WTC11 (cell line): Measurements from ENCODE around the gene SOD1.

Experiments used
- SOX15 ChIP-seq: fragments of 250-450 bp; sonication (Bioruptor Pico); IDR thresholded peaks from 2 replicates; pipeline ENCODE4 v1.9.0; 2021; ENCODE audit warnings: mild to moderate bottlenecking
- SP1 ChIP-seq: sonication (generic); formaldehyde crosslinking; conservative IDR thresholded peaks from 2 replicates; pipeline ENCODE4 v1.8.1; 2022; ENCODE audit warnings: missing genetic modification reagents
- TF ChIP-seq, protein P1 (sequence below): sonication (generic); formaldehyde crosslinking; IDR thresholded peaks from 2 replicates; pipeline ENCODE4 v1.8.1; 2023; ENCODE audit warnings: mild to moderate bottlenecking, missing genetic modification reagents, moderate library complexity
- TF ChIP-seq, protein P2 (sequence below): sonication (generic); formaldehyde crosslinking; IDR thresholded peaks from 2 replicates; pipeline ENCODE4 v1.8.1; 2023; ENCODE audit warnings: mild to moderate bottlenecking, missing genetic modification reagents
- TF ChIP-seq, protein P3 (sequence below): sonication (generic); formaldehyde crosslinking; IDR thresholded peaks from 2 replicates; pipeline ENCODE4 v1.8.1; 2022; ENCODE audit warnings: low read depth, missing genetic modification reagents, borderline replicate concordance
- TF ChIP-seq, protein P4 (sequence below): fragments of 200-600 bp; IDR thresholded peaks from 2 replicates; pipeline ENCODE4 v1.8.0; 2022; ENCODE audit warnings: antibody characterized with exemption
- TF ChIP-seq, protein P5 (sequence below): sonication (generic); formaldehyde crosslinking; IDR thresholded peaks from 2 replicates; pipeline ENCODE4 v1.8.0; 2022; ENCODE audit warnings: mild to moderate bottlenecking, missing genetic modification reagents

DNA sequence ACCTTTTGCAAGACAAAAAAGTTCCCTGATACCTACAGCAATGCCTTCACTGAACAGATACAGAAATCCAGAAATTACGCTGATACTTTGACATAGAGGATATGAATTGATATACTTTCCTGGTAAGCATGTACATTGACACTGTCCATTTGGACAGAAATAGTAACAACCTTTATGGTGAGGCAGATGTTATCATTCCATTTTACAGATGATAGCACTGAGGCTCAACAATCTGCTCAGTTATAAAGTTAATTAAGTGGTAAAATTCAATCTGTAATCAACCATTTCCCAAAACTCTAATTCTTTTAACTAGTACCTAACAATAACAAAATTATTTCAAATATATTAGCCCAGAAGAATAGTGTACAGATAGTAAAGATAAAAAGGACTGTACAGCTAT, 51.8 kb downstream of the SOD1 start:
- TF ChIP-seq, protein P1, sequence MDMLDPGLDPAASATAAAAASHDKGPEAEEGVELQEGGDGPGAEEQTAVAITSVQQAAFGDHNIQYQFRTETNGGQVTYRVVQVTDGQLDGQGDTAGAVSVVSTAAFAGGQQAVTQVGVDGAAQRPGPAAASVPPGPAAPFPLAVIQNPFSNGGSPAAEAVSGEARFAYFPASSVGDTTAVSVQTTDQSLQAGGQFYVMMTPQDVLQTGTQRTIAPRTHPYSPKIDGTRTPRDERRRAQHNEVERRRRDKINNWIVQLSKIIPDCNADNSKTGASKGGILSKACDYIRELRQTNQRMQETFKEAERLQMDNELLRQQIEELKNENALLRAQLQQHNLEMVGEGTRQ (CRISPR knock-in tag): no peak
- TF ChIP-seq, protein P2, sequence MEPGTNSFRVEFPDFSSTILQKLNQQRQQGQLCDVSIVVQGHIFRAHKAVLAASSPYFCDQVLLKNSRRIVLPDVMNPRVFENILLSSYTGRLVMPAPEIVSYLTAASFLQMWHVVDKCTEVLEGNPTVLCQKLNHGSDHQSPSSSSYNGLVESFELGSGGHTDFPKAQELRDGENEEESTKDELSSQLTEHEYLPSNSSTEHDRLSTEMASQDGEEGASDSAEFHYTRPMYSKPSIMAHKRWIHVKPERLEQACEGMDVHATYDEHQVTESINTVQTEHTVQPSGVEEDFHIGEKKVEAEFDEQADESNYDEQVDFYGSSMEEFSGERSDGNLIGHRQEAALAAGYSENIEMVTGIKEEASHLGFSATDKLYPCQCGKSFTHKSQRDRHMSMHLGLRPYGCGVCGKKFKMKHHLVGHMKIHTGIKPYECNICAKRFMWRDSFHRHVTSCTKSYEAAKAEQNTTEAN: no peak
- TF ChIP-seq, protein P3, sequence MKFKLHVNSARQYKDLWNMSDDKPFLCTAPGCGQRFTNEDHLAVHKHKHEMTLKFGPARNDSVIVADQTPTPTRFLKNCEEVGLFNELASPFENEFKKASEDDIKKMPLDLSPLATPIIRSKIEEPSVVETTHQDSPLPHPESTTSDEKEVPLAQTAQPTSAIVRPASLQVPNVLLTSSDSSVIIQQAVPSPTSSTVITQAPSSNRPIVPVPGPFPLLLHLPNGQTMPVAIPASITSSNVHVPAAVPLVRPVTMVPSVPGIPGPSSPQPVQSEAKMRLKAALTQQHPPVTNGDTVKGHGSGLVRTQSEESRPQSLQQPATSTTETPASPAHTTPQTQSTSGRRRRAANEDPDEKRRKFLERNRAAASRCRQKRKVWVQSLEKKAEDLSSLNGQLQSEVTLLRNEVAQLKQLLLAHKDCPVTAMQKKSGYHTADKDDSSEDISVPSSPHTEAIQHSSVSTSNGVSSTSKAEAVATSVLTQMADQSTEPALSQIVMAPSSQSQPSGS: no peak
- TF ChIP-seq SOX15 (no peak), SP1 (CRISPR knock-in tag) (no peak)
- TF ChIP-seq, protein P4, sequence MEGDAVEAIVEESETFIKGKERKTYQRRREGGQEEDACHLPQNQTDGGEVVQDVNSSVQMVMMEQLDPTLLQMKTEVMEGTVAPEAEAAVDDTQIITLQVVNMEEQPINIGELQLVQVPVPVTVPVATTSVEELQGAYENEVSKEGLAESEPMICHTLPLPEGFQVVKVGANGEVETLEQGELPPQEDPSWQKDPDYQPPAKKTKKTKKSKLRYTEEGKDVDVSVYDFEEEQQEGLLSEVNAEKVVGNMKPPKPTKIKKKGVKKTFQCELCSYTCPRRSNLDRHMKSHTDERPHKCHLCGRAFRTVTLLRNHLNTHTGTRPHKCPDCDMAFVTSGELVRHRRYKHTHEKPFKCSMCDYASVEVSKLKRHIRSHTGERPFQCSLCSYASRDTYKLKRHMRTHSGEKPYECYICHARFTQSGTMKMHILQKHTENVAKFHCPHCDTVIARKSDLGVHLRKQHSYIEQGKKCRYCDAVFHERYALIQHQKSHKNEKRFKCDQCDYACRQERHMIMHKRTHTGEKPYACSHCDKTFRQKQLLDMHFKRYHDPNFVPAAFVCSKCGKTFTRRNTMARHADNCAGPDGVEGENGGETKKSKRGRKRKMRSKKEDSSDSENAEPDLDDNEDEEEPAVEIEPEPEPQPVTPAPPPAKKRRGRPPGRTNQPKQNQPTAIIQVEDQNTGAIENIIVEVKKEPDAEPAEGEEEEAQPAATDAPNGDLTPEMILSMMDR: no peak
- TF ChIP-seq, protein P5, sequence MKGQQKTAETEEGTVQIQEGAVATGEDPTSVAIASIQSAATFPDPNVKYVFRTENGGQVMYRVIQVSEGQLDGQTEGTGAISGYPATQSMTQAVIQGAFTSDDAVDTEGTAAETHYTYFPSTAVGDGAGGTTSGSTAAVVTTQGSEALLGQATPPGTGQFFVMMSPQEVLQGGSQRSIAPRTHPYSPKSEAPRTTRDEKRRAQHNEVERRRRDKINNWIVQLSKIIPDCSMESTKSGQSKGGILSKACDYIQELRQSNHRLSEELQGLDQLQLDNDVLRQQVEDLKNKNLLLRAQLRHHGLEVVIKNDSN (CRISPR knock-in tag): no peak
